Measurements from ENCODE around the gene FOSL2.

FOSL2 gene

DNA sequence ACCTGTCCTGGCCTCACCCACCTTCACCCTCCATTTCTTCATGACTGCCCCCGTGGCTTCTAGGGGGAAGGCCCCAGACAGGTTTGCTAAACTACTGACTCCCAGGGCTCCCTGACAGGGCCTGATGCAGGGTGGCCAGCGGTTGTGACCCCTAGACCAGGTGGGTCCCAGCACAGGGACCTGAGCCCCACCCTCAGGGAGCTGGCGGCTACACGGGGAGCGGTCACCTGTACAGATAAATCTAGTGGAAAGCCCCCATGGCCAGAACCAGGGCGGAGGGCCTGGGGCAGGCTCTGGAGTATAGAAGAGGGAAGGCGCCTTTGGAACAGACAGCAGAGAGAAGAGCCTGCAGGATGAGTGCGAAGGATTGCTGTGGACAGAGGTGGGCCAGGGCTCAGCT is 60.7 kb downstream of the FOSL2 start:
- no peak for DNase-seq

DNA sequence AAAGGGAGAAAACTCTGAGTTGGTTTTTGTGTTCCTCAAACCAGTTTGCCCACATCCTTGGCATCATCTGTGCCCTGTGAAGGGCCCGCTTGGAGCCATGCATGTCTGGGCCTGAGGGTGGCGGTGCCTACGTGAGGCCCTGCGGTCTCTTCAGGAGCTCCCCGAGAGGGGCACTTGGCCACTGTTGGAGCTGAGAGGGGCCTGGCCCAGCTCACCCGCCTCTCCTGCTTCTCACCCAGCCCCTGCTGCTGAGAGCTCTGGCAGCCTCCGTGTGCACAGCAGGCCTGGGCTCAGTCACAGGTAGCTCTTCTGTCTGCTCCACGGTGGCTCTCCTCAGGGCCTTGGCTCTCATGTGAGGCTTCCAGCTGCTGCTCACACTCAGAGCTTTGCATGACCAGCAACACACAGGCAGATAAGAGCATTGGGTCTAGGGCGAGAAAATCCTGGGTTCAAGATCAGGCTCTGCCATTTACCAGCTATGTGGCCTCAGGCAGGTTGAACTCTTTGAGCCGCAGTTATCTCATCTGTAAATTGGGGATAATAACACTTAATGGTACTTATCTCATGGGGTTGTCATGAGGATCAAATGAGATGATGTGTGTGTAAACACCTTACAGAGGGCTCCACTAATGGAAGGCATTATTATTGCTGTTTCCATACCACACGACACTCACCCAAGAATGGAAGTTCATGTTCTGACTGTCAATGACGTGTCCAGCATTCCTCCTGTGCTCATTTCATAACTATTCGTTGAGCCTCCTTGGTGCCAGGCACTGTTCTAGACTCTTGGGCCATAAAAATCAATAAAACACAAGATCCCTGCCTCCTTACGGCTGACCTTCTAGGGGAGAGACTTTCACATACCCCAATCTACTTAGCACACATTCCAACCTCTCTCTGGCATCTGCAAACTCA is 61.6 kb downstream of the FOSL2 start:
- peak; percentile 33 for DNase-seq

DNA sequence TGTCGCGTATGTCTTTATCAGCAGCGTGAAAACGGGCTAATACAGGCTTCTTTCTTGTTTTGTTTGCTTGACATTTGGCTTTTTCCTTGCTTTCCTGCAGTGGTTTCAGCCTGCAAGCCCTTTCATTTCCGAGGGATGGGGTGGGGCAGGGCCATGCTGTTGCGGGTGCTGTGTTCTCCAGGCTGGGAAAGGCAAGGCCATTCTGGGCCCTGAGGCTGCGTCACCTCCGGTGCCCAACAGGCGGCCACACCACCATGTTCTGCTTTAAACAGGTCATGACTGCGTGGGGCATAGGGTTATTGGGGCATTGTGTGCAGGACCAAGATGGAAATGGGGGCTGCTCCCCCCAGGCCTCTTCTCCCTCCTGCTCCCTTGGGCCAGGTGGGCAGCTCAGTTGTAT is 64.6 kb downstream of the FOSL2 start:
- DNase-seq = no peak

DNA sequence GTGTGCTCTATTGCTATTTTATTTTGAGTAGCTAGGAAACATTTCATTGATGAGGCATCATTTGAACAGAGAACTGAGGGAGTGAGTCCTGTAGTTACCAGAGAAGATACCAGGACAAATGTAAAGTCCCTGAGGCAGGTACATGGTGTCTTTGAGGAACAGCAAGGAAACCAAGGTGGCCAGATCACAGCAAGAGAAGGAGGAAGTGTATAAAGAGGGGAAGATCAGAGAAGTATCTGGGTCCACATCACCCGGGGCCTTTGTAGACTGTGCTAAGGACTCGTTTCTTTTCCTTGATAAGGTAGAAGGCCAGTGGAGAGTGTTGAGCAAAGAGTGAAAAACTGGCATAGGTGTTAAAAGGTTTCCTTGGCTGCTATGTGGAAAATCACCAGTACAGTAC is 68.4 kb downstream of the FOSL2 start:
- no peak for DNase-seq

DNA sequence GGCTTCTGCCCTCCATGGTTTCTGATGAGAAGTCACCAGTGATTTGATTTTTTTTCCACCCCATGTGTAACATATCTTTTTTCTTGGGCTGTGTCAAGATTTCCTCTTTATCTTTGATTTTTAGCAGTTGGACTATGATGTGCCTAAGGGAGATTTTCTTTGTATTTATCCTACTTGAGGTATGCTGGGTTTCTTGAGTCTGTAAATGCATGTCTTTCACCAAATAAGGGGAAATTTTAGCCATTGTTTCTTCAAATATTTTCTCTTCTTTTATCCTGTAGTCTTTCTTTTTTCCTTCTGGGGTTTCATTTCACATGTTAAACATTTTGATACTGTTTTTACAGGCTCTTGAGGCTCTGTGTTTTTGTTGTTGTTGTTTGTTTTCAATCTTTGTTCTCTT is 69.5 kb downstream of the FOSL2 start:
- DNase-seq = no peak

DNA sequence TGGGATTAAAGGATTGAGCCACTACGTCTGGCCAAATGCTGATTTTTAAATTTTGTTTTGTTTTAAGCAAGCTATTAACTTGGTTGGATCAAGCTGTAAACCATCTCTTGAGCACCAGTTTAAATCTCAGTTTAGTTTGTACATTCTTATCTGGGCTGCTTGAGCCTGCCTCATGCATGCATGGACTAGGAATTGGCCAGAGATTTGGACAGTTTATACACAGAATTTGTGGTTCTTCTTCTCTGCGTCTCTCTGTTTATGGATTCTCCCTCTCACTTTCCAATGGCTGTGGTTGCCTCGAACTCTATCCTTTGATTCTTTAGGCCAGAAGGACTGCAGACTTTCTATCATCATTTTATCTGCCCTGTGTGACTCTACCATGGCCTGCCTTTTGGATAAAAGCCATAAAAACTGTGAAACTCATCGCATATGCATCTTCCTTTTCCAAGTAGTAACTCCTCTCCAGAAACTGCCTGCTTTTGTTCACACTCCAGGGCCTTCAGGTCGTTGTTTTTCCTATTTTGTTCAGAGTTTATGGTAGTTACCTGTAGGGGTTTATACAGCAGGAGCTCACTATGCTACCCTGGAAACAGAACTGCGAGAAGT is 70.7 kb downstream of the FOSL2 start:
- no peak for DNase-seq

DNA sequence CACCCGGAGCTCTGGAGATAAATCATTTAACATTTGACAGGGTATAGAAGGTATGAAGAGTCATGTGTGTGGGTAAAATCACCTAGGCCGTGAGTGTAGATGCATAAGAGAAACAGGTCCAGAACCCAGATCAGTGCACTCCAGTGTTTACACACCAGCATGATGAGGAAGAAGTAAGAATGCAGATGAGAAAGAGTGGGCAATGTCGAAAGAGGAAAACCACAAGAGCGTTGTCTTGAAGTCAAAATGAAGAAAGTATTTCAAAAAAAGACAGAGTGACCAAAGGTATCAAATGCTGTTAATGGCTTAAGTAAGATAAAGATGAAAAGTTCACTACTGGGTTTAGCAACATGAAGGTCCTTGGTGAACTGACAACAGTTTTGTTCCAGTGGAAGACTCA is 71.2 kb downstream of the FOSL2 start:
- DNase-seq = no peak

DNA sequence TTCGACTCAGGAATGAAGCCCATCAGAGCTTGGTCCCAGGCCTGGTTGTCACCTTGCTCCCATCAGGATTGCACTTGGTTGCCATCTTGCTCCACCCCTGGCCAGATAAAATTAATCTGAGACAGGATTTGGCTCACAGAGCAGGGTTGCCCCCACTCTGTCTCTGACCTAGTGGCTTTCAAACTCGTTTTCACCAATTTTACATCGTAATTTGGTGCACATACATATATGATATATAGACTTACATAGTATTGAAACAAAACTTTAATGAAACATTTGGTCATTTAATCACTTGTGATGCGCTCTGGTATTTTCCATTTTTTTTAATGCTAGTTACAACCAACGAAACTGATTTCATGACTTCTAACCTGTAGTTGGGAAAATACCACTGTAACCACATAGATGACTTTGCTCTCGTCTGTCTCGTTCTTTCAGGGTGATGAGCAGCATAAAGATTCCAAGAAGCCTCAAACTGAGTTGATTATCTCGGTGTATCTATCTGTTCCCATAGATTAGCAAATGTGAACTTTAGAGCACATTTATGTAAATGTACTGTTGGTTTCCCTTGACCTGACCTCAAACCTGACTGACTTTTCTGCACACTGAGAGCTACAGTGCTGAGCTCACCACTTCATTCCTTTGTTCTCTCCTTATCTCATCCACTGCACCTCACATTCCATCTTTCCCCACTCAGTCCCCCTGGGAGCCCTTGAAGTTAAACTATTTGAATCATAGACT is 72.7 kb downstream of the FOSL2 start:
- no peak for DNase-seq

Measured in NCI-H146 (cell line).